Measurements from ENCODE around the gene MBP.

MBP gene

GRCh38 chr18:77008006-77008405 lies 124.6 kb downstream of the MBP start:
- in situ Hi-C loops (cut with HindIII; ENCODE audit: low pct_ligation_motif_present, low sequenced_read_pairs), result no loop called here
- no peak overlapping the region for H3K27ac ChIP-seq

GRCh38 chr18:77007251-77007650 lies 125.3 kb downstream of the MBP start:
- in situ Hi-C loops (cut with HindIII; ENCODE audit: low pct_ligation_motif_present, low sequenced_read_pairs), result no loop called here
- no peaks in the 10 kb centered on the region for H3K27me3 ChIP-seq (replicated peaks)
- no peak overlapping the region for H3K4me3 ChIP-seq (ENCODE audit: low read depth, low read length)
- H3K27ac ChIP-seq, result no peak overlapping the region
- H3K36me3 ChIP-seq (replicated peaks), result no peaks in the 10 kb centered on the region
- no peak for DNase-seq
- no peak for TF ChIP-seq CTCF (IDR thresholded peaks at IDR 0.05; ENCODE audit: low read depth, low read length, missing control alignments)

More at GRCh38 chr18:77008006-77008405, 124.6 kb downstream of the MBP start:
- H3K4me3 ChIP-seq (ENCODE audit: low read depth, low read length), result no peak overlapping the region
- no peak for TF ChIP-seq CTCF (IDR thresholded peaks at IDR 0.05; ENCODE audit: low read depth, low read length, missing control alignments)
- DNase-seq, result no peak
- no peaks in the 10 kb centered on the region for H3K27me3 ChIP-seq (replicated peaks)
- no peaks in the 10 kb centered on the region for H3K36me3 ChIP-seq (replicated peaks)

GRCh38 chr18:77006305-77007175 lies 126.0 kb downstream of the MBP start:
- in situ Hi-C loops (cut with HindIII; ENCODE audit: low pct_ligation_motif_present, low sequenced_read_pairs), result no loop called here
- Histone ChIP-seq H3K27ac (no peak overlapping the region), H3K27me3 (replicated peaks) (no peaks in the 10 kb centered on the region), H3K4me3 (ENCODE audit: low read depth, low read length) (no peak overlapping the region), H3K36me3 (replicated peaks) (no peaks in the 10 kb centered on the region)
- no peak for DNase-seq
- no peak for TF ChIP-seq CTCF (IDR thresholded peaks at IDR 0.05; ENCODE audit: low read depth, low read length, missing control alignments)

GRCh38 chr18:77005651-77006195 lies 126.9 kb downstream of the MBP start:
- TF ChIP-seq CTCF (IDR thresholded peaks at IDR 0.05; ENCODE audit: low read depth, low read length, missing control alignments), result no peak
- Histone ChIP-seq H3K4me3 (ENCODE audit: low read depth, low read length) (no peak overlapping the region), H3K36me3 (replicated peaks) (no peaks in the 10 kb centered on the region), H3K27me3 (replicated peaks) (no peaks in the 10 kb centered on the region), H3K27ac (no peak overlapping the region)
- in situ Hi-C loops (cut with HindIII; ENCODE audit: low pct_ligation_motif_present, low sequenced_read_pairs), result no loop called here
- DNase-seq, result no peak

- in situ Hi-C loops (cut with HindIII; ENCODE audit: low pct_ligation_motif_present, low sequenced_read_pairs), result no loop called here
- H3K27me3 ChIP-seq (replicated peaks), result no peaks in the 10 kb centered on the region
- H3K4me3 ChIP-seq (ENCODE audit: low read depth, low read length), result no peak overlapping the region
- no peak for TF ChIP-seq CTCF (IDR thresholded peaks at IDR 0.05; ENCODE audit: low read depth, low read length, missing control alignments)
- no peaks in the 10 kb centered on the region for H3K36me3 ChIP-seq (replicated peaks)
- H3K27ac ChIP-seq, result no peak overlapping the region
- DNase-seq, result no peak
These were observed 127.8 kb downstream of the MBP start for GRCh38 chr18:77004555-77005380.

All from brain microvascular endothelial cell (primary cell).